NT2/D1 (cell line): Measurements from ENCODE around the gene GALNT16.

Source experiments
- SUZ12 ChIP-seq: IDR thresholded peaks from 2 replicates; pipeline ENCODE4 v1.6.1; 2011; ENCODE audit not compliant: insufficient read length, insufficient read depth; ENCODE audit errors: extremely low read depth
- YY1 ChIP-seq: IDR thresholded peaks from 2 replicates; pipeline ENCODE4 v1.6.1; 2011; ENCODE audit not compliant: insufficient read length, insufficient read depth
- ZNF274 ChIP-seq: IDR thresholded peaks from 2 replicates; pipeline ENCODE4 v1.6.1; 2011; ENCODE audit warnings: mild to moderate bottlenecking, low read depth, low read length

DNA sequence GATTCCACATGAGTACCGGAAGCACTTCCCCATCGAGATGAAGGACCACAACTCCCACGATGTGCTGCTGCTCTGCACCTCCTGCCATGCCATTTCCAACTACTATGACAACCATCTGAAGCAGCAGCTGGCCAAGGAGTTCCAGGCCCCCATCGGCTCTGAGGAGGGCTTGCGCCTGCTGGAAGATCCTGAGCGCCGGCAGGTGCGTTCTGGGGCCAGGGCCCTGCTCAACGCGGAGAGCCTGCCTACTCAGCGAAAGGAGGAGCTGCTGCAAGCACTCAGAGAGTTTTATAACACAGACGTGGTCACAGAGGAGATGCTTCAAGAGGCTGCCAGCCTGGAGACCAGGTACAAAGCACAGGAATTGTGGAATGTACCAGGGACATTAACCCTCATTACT is 22.4 kb upstream of the GALNT16 start:
- TF ChIP-seq SUZ12 = no peak
- TF ChIP-seq YY1 = no peak
- no peak for TF ChIP-seq ZNF274
